NB4 (cell line): ENCODE measurements around the gene LRBA.

ENCODE experiments used
- DNase-seq: peaks from one replicate; pipeline ENCODE4 v3.0.0; 2010; ENCODE audit warnings: low read depth
- H3K4me3 ChIP-seq: one replicate; pipeline ENCODE4 v1.5.1; 2011; ENCODE audit warnings: mild to moderate bottlenecking, low read depth, low read length, moderate library complexity
- CTCF ChIP-seq: IDR thresholded peaks from one replicate; pipeline ENCODE4 v1.5.1; 2012; ENCODE audit warnings: low read depth, low read length
- MAX ChIP-seq: IDR thresholded peaks from 2 replicates; pipeline ENCODE4 v1.6.1; 2011; ENCODE audit warnings: low read depth, low read length
- MYC ChIP-seq: IDR thresholded peaks from 2 replicates; pipeline ENCODE4 v1.6.1; 2011; ENCODE audit warnings: low read depth, low read length
- POLR2A ChIP-seq: IDR thresholded peaks from 2 replicates; pipeline ENCODE4 v1.6.1; 2011; ENCODE audit warnings: mild to moderate bottlenecking; ENCODE audit not compliant: insufficient read length; ENCODE audit errors: extremely low read depth

LRBA gene

GRCh38 chr4:151012376-151012775 lies 2.7 kb downstream of the LRBA start:
- H3K4me3 ChIP-seq = peak overlapping the region; percentile 68
- TF ChIP-seq POLR2A (no peak), CTCF (no peak), MAX (no peak), MYC (no peak)
- no peak for DNase-seq

GRCh38 chr4:151004222-151004621 lies 10.9 kb downstream of the LRBA start:
- no peak overlapping the region for H3K4me3 ChIP-seq
- no peak for TF ChIP-seq CTCF
- TF ChIP-seq MAX = no peak
- TF ChIP-seq POLR2A = no peak
- no peak for TF ChIP-seq MYC
- peak; percentile 42 for DNase-seq

- no peak for DNase-seq
- TF ChIP-seq MAX = no peak
- no peak for TF ChIP-seq POLR2A
- TF ChIP-seq CTCF = no peak
- no peak for TF ChIP-seq MYC
Measured at GRCh38 chr4:151000747-151001429, 14.2 kb downstream of the LRBA start.

GRCh38 chr4:150999086-150999485 lies 16.0 kb downstream of the LRBA start:
- DNase-seq = peak; percentile 47
- no peak overlapping the region for H3K4me3 ChIP-seq
- no peak for TF ChIP-seq MYC
- no peak for TF ChIP-seq POLR2A
- no peak for TF ChIP-seq MAX
- no peak for TF ChIP-seq CTCF

More at GRCh38 chr4:151000747-151001429, 14.2 kb downstream of the LRBA start:
- no peak overlapping the region for H3K4me3 ChIP-seq

- DNase-seq = no peak
- H3K4me3 ChIP-seq = no peak overlapping the region
- TF ChIP-seq MYC (no peak), MAX (no peak), POLR2A (no peak), CTCF (no peak)
Measured at GRCh38 chr4:150997141-150997540, 17.9 kb downstream of the LRBA start.
